ENCODE data around the gene OGFR. TPM values are rescaled to one million over a fixed set of nuclear protein-coding genes. Genes with fewer than 3 reads are reported as not detected.

OGFR gene
- total RNA-seq, 1 donor from 2014 or later, result 56.4 TPM

DNA sequence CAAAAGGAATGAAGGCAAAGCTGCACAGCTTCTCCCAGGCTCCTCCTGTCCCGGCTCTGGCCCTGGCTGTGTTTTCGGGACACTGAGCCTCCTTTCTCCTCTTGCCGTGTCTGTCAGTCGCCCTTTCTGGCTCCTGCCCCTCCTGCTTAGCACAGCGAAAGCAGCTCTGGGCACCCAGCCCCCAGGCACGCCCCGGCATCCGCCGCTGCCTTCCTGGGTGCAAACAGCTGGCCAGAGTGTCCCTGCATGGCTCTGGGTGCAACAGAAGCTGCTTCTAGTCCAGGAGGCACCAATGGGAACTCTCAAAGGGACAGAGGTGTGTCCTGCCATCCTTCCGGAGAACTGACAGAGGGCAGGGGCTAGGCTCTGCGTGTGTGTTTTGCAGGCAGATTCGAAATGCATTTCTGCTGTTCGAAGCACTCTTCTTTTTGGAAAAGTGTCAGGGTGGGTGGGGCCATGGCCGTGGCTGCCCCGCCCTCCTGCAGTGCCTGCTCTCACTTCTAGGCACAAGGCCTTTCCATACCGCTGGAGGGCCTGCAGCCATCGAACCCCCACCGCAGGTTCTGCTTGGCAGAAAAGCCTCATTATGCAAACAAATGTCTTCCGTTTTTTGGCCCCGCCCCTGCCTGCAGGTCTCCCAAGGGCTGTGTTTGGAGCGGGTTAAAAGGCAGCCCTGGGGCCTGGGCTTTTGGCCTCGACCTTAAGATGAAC lies 27.7 kb downstream of the OGFR start:
- peak overlapping the region; percentile 42 for H3K4me3 Mint-ChIP-seq
- peak; percentile 24 for DNase-seq (ENCODE audit: low spot score)
- H3K9me3 Mint-ChIP-seq, result no peaks in the 10 kb centered on the region
- H3K27me3 Mint-ChIP-seq (ENCODE audit: insufficient read depth), result peaks cover 3% of the 10 kb centered on the region
- no peak overlapping the region for H3K27ac Mint-ChIP-seq
- intact Hi-C loops (cut with micrococcal nuclease), result no loop called here
- H3K4me1 Mint-ChIP-seq (ENCODE audit: low read depth), result peaks cover 10% of the 10 kb centered on the region
- no peaks in the 10 kb centered on the region for H3K36me3 Mint-ChIP-seq (ENCODE audit: low read depth)

DNA sequence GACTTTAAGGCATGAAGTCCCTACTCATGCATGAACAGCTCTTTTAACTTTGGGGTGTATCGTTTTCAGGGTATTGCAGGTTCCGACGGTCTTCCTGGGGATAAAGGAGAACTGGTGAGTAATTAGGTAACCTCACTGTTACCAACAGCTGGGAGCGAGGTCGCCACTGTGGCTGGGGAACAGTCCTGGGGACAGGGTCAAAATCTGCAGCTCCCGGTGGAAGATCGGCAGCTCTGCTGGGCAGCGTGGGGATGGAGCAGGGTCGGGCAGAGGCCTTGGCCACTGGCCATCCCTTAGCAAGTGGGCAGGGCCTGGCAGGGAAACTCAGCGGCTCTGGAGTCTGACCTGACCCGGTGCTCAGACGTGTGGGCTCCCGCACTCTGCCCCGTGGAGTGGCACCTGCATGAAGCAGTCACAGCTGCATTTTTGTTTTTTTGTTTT lies 28.3 kb downstream of the OGFR start:
- Mint-ChIP-seq H3K4me1 (ENCODE audit: low read depth) (peaks cover 10% of the 10 kb centered on the region), H3K4me3 (no peak overlapping the region), H3K9me3 (no peaks in the 10 kb centered on the region), H3K27me3 (ENCODE audit: insufficient read depth) (peaks cover 3% of the 10 kb centered on the region), H3K27ac (no peak overlapping the region), H3K36me3 (ENCODE audit: low read depth) (no peaks in the 10 kb centered on the region)
- DNase-seq (ENCODE audit: low spot score), result no peak
- intact Hi-C loops (cut with micrococcal nuclease), result no loop called here

DNA sequence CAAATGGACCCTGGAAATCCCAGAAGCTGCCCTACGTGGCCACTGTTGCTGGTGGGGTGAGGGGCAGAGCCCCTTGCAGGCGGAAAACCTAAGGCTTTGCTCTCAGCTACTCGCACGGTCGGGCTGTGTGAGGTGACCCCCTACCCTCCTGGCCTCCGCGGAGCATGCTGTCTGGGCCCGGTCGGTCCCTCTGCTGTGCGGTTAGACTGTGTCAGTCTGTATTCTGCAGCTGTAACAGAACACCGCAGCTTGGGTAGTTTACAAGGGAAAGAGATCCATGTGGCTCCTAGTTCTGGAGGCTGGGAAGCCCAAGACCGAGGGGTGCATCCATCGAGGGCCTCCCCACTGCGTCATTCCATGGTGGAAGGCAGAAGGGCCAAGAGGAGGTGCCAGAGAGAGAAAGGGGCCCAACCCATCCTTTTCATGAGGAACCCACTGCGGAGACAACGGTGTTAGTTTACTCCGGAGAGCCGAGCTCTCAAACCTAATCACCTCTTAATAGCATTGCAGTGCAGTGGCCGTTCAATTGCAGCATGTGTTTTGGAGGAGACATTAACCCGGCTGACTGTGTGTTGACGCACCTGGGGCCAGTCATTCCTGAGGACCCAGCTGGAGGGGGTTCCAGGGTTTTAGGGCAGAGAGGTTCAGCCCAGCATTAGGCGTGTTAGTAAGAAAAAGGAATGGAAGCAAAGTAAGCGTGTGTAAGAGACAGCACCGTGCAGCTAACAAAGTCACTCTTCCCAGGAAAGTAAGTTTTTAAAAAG lies 30.5 kb downstream of the OGFR start:
- no peaks in the 10 kb centered on the region for H3K36me3 Mint-ChIP-seq (ENCODE audit: low read depth)
- H3K27ac Mint-ChIP-seq, result no peak overlapping the region
- intact Hi-C loops (cut with micrococcal nuclease), result no loop called here
- DNase-seq (ENCODE audit: low spot score), result no peak
- H3K9me3 Mint-ChIP-seq, result no peaks in the 10 kb centered on the region
- peaks cover 10% of the 10 kb centered on the region for H3K4me1 Mint-ChIP-seq (ENCODE audit: low read depth)
- peaks cover 3% of the 10 kb centered on the region for H3K27me3 Mint-ChIP-seq (ENCODE audit: insufficient read depth)
- no peak overlapping the region for H3K4me3 Mint-ChIP-seq

DNA sequence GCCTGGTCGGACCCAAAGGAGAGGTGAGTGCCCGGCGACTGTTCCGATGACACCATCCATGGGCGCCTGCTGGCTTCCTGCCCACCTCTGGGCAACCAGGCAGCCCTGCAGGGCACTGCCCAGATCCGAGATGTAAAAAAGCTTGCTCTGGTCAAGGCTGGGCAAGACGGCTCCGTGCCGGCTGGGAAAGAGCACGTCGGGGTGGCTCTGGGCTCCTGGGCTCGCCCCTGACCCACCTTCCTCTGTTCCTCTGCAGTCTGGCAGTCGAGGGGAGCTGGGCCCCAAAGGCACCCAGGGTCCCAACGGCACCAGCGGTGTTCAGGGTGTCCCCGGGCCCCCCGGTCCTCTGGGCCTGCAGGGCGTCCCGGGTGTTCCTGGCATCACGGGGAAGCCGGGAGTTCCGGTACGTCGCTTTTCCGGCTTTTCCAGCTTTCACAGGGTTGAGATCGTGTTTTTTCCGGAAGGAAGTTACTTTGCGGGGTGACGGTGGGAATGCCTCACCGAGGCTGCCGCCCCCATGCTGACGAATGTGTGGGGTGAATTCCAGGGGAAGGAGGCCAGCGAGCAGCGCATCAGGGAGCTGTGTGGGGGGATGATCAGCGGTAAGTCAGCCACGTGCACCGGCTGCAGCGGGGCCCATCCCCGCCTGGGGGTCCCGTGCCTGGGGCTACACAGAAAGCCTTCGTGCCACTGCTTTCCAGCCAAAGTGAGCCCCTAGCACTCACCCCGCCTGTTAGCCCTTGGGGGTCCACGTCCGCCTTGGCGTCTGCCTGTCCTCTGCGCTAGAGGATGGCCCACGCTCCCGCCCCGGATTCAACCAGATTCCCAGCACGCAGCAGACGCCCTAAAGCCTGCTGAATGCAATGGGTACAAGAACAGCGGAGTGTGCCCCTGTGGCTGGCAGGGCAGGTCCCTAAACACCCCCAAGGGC lies 31.6 kb downstream of the OGFR start:
- DNase-seq (ENCODE audit: low spot score), result no peak
- H3K36me3 Mint-ChIP-seq (ENCODE audit: low read depth), result no peaks in the 10 kb centered on the region
- intact Hi-C loops (cut with micrococcal nuclease), result no loop called here
- H3K27me3 Mint-ChIP-seq (ENCODE audit: insufficient read depth), result peaks cover 3% of the 10 kb centered on the region
- H3K4me3 Mint-ChIP-seq, result no peak overlapping the region
- no peaks in the 10 kb centered on the region for H3K9me3 Mint-ChIP-seq
- no peak overlapping the region for H3K27ac Mint-ChIP-seq
- peaks cover 10% of the 10 kb centered on the region for H3K4me1 Mint-ChIP-seq (ENCODE audit: low read depth)

DNA sequence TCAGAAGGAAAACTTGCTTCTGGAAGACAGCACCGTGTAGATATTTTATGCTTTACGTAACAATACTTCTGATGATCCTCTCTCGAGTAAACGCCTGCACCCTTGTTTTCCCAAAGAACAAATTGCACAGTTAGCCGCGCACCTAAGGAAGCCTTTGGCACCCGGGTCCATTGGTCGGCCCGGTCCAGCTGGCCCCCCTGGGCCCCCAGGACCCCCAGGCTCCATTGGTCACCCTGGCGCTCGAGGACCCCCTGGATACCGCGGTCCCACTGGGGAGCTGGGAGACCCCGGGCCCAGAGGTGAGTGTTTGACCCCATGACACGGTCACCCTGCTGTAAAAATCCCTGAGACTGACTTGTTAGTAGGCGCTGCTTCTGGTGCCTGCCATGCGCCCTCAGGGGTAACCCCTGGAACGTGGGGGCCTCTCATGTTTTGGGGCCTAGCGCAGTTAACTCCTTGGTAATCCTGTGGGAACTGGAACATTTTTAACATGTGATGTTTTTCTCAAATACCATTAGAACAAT lies 32.4 kb downstream of the OGFR start:
- H3K27ac Mint-ChIP-seq, result no peak overlapping the region
- no peaks in the 10 kb centered on the region for H3K36me3 Mint-ChIP-seq (ENCODE audit: low read depth)
- intact Hi-C loops (cut with micrococcal nuclease), result no loop called here
- H3K4me3 Mint-ChIP-seq, result no peak overlapping the region
- H3K4me1 Mint-ChIP-seq (ENCODE audit: low read depth), result peaks cover 10% of the 10 kb centered on the region
- peaks cover 3% of the 10 kb centered on the region for H3K27me3 Mint-ChIP-seq (ENCODE audit: insufficient read depth)
- H3K9me3 Mint-ChIP-seq, result no peaks in the 10 kb centered on the region
- no peak for DNase-seq (ENCODE audit: low spot score)

DNA sequence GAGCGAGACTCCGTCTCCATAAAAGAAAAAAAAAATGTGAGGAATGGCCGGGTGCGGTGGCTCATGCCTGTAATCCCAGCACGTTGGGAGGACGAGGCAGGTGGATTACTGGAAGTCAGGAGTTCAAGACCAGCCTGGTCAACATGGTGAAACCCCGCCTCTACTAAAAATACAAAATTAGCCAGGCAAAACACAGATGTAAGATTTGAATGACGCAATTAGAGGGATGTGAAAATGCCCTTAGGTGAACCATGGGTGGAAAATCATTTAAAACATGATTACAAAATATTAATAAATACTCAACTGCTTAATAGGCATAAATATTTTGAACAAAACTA lies 33.1 kb downstream of the OGFR start:
- intact Hi-C loops (cut with micrococcal nuclease), result no loop called here
- no peak for DNase-seq (ENCODE audit: low spot score)
- no peaks in the 10 kb centered on the region for H3K36me3 Mint-ChIP-seq (ENCODE audit: low read depth)
- H3K4me3 Mint-ChIP-seq, result no peak overlapping the region
- H3K27me3 Mint-ChIP-seq (ENCODE audit: insufficient read depth), result peaks cover 3% of the 10 kb centered on the region
- no peaks in the 10 kb centered on the region for H3K9me3 Mint-ChIP-seq
- H3K27ac Mint-ChIP-seq, result no peak overlapping the region
- H3K4me1 Mint-ChIP-seq (ENCODE audit: low read depth), result peaks cover 3% of the 10 kb centered on the region

DNA sequence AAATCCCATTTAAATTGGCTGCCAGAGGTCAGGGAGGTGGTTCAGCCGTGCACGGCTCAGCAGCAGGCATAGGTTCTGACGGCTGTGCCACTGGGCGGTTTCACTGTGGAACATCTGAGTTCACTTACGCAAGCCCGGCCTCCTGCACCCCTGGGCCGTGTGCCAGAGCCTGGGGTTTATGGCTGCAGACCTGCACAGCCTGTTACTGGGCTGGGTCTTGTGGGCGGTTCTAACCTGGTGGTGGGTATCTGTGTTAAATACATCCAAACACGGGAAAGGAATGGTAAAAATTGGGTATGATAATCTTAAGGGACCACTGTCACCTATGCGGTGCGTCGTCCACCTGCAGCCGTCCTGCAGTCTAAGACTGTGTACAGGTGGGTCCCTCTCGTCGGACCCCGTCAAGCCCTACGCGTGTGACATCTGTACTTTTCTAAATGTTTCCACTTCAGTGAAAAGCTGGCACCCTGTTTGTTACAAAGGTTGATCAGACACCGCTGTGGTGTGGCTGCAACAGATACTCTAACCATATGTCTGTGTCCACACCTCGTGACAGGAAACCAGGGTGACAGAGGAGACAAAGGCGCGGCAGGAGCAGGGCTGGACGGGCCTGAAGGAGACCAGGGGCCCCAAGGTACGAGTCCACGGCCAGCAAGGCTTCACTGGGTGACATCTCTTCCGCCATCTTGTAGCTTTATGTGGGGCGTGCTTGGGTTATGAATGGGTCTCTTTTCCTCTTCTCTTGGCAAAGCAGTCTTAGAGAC lies 33.7 kb downstream of the OGFR start:
- Mint-ChIP-seq H3K4me3 (no peak overlapping the region), H3K9me3 (no peaks in the 10 kb centered on the region), H3K4me1 (ENCODE audit: low read depth) (no peaks in the 10 kb centered on the region), H3K27me3 (ENCODE audit: insufficient read depth) (no peaks in the 10 kb centered on the region), H3K27ac (no peak overlapping the region), H3K36me3 (ENCODE audit: low read depth) (no peaks in the 10 kb centered on the region)
- no peak for DNase-seq (ENCODE audit: low spot score)
- intact Hi-C loops (cut with micrococcal nuclease), result no loop called here

DNA sequence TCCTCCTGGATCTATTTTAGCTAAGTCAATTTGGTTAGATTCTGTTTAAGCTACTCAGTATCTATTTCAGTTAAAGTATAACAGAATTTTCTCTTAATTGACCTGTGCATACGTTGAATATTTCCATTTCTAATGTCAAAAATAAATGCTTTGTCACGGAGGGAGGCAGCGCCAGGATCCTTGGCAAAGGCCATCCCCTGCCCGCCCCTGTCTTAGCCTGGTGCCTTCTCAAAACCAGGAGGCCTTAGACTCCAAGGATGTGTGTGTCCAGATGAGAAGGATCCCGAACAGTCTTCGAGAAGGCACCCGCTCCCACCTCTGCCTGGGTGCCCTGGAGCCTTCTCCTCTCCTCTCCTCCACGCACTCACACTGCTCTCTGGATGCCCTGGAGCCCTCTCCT lies 34.6 kb downstream of the OGFR start:
- no peaks in the 10 kb centered on the region for H3K36me3 Mint-ChIP-seq (ENCODE audit: low read depth)
- no peaks in the 10 kb centered on the region for H3K9me3 Mint-ChIP-seq
- H3K4me1 Mint-ChIP-seq (ENCODE audit: low read depth), result no peaks in the 10 kb centered on the region
- H3K27ac Mint-ChIP-seq, result no peak overlapping the region
- H3K27me3 Mint-ChIP-seq (ENCODE audit: insufficient read depth), result no peaks in the 10 kb centered on the region
- DNase-seq (ENCODE audit: low spot score), result no peak
- H3K4me3 Mint-ChIP-seq, result no peak overlapping the region
- intact Hi-C loops (cut with micrococcal nuclease), result no loop called here

DNA sequence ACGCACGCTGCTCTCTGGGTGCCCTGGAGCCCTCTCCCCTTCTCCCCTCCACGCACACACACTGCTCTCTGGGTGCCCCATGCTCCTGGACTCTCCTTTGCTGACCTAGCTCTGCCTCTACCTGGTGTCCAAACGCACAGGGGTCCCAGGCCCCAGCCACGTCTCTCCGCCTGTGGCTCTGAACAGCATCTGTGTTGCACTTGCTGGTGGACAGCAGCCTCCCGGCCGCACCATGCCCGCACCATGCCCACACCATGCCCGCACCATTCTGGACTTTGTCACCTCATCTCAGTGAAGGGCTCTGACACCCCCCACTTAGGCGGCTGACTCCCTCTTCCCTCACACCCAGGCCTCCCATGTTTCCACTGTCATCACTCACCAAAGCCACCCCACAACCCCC lies 35.2 kb downstream of the OGFR start:
- intact Hi-C loops (cut with micrococcal nuclease), result no loop called here
- no peak for DNase-seq (ENCODE audit: low spot score)
- H3K36me3 Mint-ChIP-seq (ENCODE audit: low read depth), result no peaks in the 10 kb centered on the region
- no peaks in the 10 kb centered on the region for H3K9me3 Mint-ChIP-seq
- no peaks in the 10 kb centered on the region for H3K4me1 Mint-ChIP-seq (ENCODE audit: low read depth)
- H3K27me3 Mint-ChIP-seq (ENCODE audit: insufficient read depth), result no peaks in the 10 kb centered on the region
- H3K27ac Mint-ChIP-seq, result no peak overlapping the region
- H3K4me3 Mint-ChIP-seq, result no peak overlapping the region

DNA sequence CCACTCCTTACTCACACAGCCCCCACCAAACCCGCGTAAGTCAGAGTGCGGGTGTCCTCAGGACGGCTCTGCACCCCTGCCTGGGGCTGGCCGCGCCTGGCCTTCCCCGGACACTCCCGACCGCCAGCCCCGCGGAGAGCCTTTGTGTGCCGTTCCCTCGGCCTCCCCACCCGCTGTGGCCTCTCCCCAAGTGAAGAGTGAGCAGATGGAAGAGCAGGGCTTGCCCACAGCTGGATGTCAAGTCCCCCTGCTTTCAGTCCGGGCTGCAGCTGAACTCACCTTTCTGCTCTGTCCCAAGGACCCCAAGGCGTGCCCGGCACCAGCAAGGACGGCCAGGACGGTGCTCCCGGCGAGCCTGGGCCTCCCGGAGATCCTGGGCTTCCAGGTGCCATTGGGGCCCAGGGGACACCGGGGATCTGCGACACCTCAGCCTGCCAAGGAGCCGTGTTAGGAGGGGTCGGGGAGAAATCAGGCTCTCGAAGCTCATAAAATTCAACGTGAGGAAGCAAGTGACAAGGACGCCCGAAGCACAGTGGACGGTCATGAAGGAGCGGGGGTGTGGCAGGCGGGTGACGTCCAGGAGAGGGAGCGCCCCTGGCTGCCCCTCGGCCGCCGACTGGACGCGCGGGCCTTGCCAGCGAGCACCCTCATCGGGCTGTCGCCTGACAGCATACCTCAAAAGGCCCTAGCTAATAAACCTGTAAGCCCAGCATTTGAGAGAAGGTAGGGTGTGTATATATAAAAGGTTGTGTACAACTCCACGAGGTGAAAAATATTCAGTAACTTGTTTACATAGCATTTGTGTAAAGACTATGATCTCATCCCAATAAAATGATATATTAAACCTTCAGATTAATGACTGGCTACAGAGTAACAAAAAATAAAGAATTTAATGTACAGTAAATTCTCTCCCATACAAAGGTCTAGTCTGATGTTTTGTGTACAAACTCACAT lies 35.9 kb downstream of the OGFR start:
- DNase-seq (ENCODE audit: low spot score), result no peak
- no peaks in the 10 kb centered on the region for H3K27me3 Mint-ChIP-seq (ENCODE audit: insufficient read depth)
- no peaks in the 10 kb centered on the region for H3K9me3 Mint-ChIP-seq
- no peak overlapping the region for H3K27ac Mint-ChIP-seq
- intact Hi-C loops (cut with micrococcal nuclease), result no loop called here
- H3K36me3 Mint-ChIP-seq (ENCODE audit: low read depth), result no peaks in the 10 kb centered on the region
- H3K4me1 Mint-ChIP-seq (ENCODE audit: low read depth), result no peaks in the 10 kb centered on the region
- no peak overlapping the region for H3K4me3 Mint-ChIP-seq

DNA sequence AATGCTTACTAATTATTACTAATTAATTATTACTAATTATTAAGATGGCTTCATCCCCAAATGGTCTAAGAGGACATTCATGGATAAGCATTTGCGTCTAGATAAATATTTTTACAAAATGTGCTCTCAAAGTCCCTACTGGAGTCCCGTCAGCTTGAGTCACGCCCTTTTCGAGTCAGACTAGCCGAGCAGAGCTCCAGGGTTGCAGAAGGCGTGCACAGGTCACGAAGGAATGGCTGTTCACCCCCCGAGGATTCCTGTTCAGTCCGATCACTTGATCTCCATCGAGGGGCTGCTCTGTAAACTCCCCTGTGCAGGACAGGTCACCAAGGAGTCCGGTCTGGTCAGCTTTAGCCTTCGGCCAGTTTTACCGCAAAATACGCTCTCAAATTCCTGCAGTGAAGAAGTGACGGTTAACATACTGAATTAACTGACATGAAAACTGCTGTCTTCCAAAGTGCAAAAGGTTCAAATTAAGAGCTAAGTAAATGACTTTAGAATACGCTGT lies 37.1 kb downstream of the OGFR start:
- no peaks in the 10 kb centered on the region for H3K36me3 Mint-ChIP-seq (ENCODE audit: low read depth)
- no peaks in the 10 kb centered on the region for H3K4me1 Mint-ChIP-seq (ENCODE audit: low read depth)
- no peak overlapping the region for H3K4me3 Mint-ChIP-seq
- H3K9me3 Mint-ChIP-seq, result no peaks in the 10 kb centered on the region
- no peak overlapping the region for H3K27ac Mint-ChIP-seq
- H3K27me3 Mint-ChIP-seq (ENCODE audit: insufficient read depth), result no peaks in the 10 kb centered on the region
- DNase-seq (ENCODE audit: low spot score), result no peak
- intact Hi-C loops (cut with micrococcal nuclease), result no loop called here

All from activated T-helper 1 cell treated with anti-CD3 and anti-CD28 coated beads, Interleukin-12 subunit alpha, Interleukin-12 subunit beta, Interleukin-2, Interleukin-4 antibody, amounts not matched to agents 30 ng/mL and 10 ng/mL and 1 ng/mL, durations not matched to agents 14 hours and 24 hours and 36 hours (primary cell).